ENCODE results near the gene RUNX3.

RUNX3 gene

DNA sequence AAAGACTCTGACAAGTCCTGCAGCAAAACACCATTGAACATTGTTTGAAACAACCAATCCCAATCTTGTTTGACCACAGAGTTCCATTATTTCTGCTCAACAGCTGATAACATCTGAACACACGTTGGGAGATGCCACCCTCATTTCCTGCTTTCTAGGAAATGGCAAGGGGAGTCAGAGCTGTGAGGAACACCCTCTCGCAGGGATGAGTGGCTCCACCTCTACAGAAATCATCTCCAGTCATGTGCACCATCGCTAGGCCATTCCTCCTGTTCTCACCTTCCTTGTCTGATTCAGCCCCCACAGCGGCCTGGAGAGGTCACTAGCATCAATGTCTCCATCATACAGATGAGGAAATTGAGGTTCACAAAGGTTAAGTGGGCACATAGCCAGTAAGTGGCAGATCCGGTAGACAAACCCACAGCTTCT is 22.4 kb upstream of the RUNX3 start:
- TF ChIP-seq, protein P1, sequence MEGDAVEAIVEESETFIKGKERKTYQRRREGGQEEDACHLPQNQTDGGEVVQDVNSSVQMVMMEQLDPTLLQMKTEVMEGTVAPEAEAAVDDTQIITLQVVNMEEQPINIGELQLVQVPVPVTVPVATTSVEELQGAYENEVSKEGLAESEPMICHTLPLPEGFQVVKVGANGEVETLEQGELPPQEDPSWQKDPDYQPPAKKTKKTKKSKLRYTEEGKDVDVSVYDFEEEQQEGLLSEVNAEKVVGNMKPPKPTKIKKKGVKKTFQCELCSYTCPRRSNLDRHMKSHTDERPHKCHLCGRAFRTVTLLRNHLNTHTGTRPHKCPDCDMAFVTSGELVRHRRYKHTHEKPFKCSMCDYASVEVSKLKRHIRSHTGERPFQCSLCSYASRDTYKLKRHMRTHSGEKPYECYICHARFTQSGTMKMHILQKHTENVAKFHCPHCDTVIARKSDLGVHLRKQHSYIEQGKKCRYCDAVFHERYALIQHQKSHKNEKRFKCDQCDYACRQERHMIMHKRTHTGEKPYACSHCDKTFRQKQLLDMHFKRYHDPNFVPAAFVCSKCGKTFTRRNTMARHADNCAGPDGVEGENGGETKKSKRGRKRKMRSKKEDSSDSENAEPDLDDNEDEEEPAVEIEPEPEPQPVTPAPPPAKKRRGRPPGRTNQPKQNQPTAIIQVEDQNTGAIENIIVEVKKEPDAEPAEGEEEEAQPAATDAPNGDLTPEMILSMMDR (IDR thresholded peaks at IDR 0.05; ENCODE audit: low read depth, low read length), result no peak
- H3K4me3 ChIP-seq (replicated peaks in 1 of 2; ENCODE audit: low read depth in 2 of 2, low read length in 2 of 2), result no peak overlapping the region
- no peak for DNase-seq (ENCODE audit: low read depth in 2 of 2)

DNA sequence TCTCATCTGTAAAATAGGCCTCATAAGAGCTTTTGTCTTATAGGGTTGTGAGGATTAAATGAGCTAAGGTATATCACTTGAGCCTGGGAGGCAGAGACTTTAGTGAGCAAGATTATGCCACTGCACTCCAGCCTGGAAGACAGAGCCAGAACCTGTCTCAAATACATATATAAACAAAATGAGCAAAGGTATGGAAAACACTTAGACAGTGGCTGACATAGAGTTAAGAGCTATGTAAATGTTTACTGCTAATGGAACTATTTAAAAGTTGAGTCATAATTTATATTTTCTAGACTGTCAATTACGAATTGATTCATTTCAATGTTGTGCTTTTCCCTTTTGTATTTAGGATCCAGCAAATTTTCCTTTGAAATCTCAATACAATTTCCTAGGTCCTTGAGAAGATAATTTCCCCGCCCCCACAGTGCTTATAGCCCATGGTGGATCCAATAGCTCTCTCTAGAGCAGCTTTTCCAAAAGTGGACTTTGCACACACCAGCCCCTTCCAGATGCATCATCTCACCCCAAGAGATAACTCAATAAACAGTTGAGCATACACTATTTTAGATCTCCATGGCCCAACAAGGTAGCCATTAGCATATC is 21.8 kb upstream of the RUNX3 start:
- TF ChIP-seq, protein P1 (IDR thresholded peaks at IDR 0.05; ENCODE audit: low read depth, low read length), result no peak
- H3K4me3 ChIP-seq (replicated peaks in 1 of 2; ENCODE audit: low read depth in 2 of 2, low read length in 2 of 2), result no peak overlapping the region
- no peak for DNase-seq (ENCODE audit: low read depth in 2 of 2)

DNA sequence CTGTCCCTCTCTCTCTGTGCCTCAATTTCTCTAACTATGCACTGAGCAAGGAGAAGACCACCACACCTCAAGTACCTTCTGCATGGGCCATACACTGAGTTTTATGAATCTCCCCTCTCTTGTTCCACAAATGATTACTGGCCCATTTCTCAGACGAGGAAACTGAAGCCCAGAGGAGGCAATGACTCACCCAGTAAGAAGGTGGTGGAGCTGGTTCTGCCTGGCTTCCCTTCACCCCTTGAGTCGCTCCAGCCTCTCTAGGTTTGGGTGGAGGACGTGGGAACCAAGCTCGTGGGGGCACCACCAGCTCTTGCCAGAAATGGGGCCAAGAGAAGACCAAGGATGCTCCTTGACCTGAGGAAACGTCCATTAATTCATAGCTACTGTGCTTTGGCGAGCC is 21.3 kb upstream of the RUNX3 start:
- TF ChIP-seq, protein P1 (IDR thresholded peaks at IDR 0.05; ENCODE audit: low read depth, low read length), result no peak
- DNase-seq (ENCODE audit: low read depth in 2 of 2), result no peak
- H3K4me3 ChIP-seq (replicated peaks in 1 of 2; ENCODE audit: low read depth in 2 of 2, low read length in 2 of 2), result no peak overlapping the region

DNA sequence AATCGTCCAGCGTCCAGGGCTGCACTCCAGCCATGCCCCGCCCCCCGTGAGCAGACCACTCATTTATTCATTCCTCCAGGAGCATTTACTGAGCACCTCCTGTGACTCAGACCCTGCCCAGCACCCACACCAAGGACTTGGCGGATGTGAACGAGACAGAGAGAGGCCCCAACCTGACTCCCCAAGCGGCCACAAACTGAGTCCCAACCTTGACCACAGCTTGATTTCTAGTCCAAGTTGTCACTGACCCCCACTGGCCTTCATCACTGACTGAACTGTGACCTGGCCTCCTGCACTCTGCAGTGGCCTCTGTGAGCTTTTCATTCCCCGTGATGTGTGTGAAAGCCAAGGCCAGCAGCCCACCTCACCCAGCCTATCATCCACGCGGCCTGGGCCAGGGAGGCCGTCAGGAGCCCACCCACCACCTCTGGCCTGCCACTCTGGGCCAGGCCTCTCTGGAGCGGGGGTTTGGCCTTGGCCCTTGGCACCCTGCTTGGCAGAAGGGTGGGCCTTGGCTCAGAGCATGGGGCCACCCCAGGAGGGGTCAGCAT is 19.3 kb upstream of the RUNX3 start:
- DNase-seq (ENCODE audit: low read depth in 2 of 2), result peak; percentile 29 to 82
- TF ChIP-seq, protein P1 (IDR thresholded peaks at IDR 0.05; ENCODE audit: low read depth, low read length), result no peak
- H3K4me3 ChIP-seq (replicated peaks in 1 of 2; ENCODE audit: low read depth in 2 of 2, low read length in 2 of 2), result no peak overlapping the region

DNA sequence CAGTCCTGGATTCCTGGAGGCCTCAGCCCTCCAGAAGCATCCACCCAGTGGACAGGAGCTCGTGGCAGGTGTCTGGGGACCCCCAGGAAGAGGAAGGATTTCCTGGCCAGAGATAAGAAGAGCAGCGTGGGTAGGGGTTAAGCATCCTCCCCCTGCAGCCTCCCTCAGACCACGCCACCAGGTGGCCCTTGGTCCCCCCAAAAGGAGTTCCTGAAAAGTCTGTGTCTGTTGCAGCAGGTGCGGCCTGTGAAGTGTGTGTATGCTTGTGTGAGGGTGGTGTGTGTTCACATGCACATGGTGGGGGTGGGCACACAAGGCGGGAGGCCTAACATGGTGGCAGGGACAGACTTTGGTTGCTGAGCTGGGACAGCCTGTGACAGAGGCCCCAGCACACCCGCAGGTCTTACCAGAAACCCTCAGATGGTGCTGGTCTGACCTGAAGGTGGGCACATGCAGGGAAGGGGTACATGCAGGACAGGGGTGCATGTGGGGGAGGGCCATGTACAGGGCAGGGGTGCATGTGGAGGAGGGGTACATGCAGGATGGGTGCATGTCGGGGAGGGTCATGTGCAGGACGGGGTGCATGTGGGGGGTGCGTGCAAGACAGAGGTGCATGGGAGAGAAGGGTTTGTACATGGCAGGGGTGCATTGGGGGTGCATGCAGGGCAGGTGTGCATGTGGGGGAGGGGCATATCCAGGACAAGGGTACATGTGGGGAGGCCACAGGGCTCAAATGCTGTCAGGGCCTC is 18.2 kb upstream of the RUNX3 start:
- no peak overlapping the region for H3K4me3 ChIP-seq (replicated peaks in 1 of 2; ENCODE audit: low read depth in 2 of 2, low read length in 2 of 2)

DNA sequence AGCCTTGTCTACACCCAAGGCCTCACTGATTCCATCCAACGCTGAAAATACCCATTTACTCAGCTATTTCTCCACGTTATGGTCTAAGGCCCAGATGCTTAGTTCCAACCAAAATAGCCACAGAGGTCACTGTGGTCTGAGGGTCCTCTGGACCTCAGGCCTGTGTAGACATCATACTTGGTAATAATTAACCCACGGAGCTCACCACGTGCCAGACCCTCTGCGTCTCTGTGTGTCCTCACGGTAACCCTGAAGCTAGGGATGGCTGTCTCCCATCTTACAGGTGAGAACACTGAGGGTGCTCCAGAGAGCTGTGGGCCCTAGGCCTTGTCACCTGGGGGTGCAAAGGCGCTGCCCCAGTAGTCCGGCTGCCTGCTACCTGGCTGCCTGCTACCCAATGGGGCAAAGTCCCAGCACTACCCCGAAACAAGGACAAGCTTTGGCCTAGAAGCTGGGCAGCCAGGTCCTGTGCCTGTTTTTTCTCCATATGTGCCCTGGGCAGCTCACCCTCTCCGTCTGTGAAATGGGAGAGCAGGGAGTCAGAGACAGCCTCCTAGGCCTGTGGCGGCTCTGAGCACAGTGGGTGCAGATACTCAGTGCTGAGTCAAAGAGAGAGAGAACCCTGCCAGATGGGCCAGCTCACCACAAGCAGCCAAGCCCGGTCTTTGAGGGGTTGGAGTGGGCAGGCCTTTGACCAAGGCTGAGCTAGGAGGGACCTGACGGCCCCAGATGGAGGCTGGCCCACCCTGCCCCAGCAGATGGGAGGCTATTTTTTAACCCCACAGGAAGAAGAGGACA is 17.0 kb upstream of the RUNX3 start:
- DNase-seq (ENCODE audit: low read depth in 2 of 2), result peak in 1 of 2 donors; percentile 57
- TF ChIP-seq, protein P1 (IDR thresholded peaks at IDR 0.05; ENCODE audit: low read depth, low read length), result no peak

More for the DNA sequence above, 18.2 kb upstream of the RUNX3 start:
- no peak for DNase-seq (ENCODE audit: low read depth in 2 of 2)
- TF ChIP-seq, protein P1 (IDR thresholded peaks at IDR 0.05; ENCODE audit: low read depth, low read length), result no peak

More for the DNA sequence above, 17.0 kb upstream of the RUNX3 start:
- H3K4me3 ChIP-seq (replicated peaks in 1 of 2; ENCODE audit: low read depth in 2 of 2, low read length in 2 of 2), result no peak overlapping the region
